OCI-LY3 (cell line): ENCODE measurements around the gene DCBLD1.

ENCODE experiments used
- EZH2phosphoT487 ChIP-seq: fragments of 200-600 bp; shearing (Covaris generic); IDR thresholded peaks from 2 replicates; pipeline ENCODE4 v1.6.1; 2018; ENCODE audit warnings: antibody characterized with exemption, mixed run types, low read depth
- TF ChIP-seq, protein P1 (sequence below): fragments of 200-600, 300-600 bp; sonication (generic); IDR thresholded peaks from 2 replicates; pipeline ENCODE4 v1.5.1; 2014; ENCODE audit warnings: antibody characterized with exemption, low read length, low read depth

DNA sequence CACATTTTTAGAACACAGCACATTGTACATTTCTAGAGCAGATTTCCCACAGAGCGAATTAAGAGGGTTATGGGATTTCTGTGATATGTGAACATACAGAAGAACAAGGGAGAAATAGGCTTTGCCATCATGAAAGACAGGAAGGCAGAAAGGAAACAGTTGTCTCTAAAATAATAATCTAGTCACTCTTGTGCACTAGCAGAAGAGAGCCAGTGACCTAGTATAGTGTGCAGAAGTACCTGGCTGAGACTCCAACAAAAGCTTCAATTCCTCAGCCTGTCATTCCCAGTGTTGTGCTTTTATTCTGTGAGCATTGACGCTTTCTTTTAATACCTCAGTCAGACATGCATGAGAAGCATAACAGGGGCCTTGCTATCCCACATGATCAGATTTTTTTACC lies 17.8 kb upstream of the DCBLD1 start:
- TF ChIP-seq, protein P1, sequence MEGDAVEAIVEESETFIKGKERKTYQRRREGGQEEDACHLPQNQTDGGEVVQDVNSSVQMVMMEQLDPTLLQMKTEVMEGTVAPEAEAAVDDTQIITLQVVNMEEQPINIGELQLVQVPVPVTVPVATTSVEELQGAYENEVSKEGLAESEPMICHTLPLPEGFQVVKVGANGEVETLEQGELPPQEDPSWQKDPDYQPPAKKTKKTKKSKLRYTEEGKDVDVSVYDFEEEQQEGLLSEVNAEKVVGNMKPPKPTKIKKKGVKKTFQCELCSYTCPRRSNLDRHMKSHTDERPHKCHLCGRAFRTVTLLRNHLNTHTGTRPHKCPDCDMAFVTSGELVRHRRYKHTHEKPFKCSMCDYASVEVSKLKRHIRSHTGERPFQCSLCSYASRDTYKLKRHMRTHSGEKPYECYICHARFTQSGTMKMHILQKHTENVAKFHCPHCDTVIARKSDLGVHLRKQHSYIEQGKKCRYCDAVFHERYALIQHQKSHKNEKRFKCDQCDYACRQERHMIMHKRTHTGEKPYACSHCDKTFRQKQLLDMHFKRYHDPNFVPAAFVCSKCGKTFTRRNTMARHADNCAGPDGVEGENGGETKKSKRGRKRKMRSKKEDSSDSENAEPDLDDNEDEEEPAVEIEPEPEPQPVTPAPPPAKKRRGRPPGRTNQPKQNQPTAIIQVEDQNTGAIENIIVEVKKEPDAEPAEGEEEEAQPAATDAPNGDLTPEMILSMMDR: no peak
- TF ChIP-seq EZH2phosphoT487: no peak
